IMR-90 (cell line): ENCODE results near the gene ATP8B2.

Experiments
- BHLHE40 ChIP-seq: fragments of 150-350 bp; IDR thresholded peaks from 2 replicates; pipeline ENCODE4 v1.6.1; 2016; ENCODE audit warnings: mild to moderate bottlenecking, low read depth, low read length
- CEBPB ChIP-seq: IDR thresholded peaks from 2 replicates; pipeline ENCODE4 v1.6.1; 2012; ENCODE audit warnings: low read depth, low read length, improper control_type of control experiment
- CHD1 ChIP-seq: IDR thresholded peaks from 2 replicates; pipeline ENCODE4 v1.6.1; 2012; ENCODE audit warnings: low read depth, low read length, improper control_type of control experiment
- CTCF ChIP-seq: conservative IDR thresholded peaks from 2 replicates; pipeline ENCODE4 v1.5.1; 2012; ENCODE audit warnings: mild to moderate bottlenecking, low read depth, low read length, improper control_type of control experiment
- FOS ChIP-seq: fragments of 150-350 bp; IDR thresholded peaks from 2 replicates; pipeline ENCODE4 v1.6.1; 2016; ENCODE audit warnings: low read depth, low read length
- MXI1 ChIP-seq: IDR thresholded peaks from 2 replicates; pipeline ENCODE4 v1.6.1; 2012; ENCODE audit warnings: low read depth, mild to moderate bottlenecking, low read length, moderate library complexity, borderline replicate concordance
- POLR2A ChIP-seq: IDR thresholded peaks from 2 replicates; pipeline ENCODE4 v1.6.1; 2012; ENCODE audit warnings: mild to moderate bottlenecking, low read depth, low read length
- RAD21 ChIP-seq: IDR thresholded peaks from 2 replicates; pipeline ENCODE4 v1.6.1; 2012; ENCODE audit warnings: low read length, improper control_type of control experiment
- RFX5 ChIP-seq: IDR thresholded peaks from 2 replicates; pipeline ENCODE4 v1.8.0; 2012; ENCODE audit warnings: low read depth, mild to moderate bottlenecking, low read length, moderate library complexity
- USF2 ChIP-seq: fragments of 150-350 bp; IDR thresholded peaks from 2 replicates; pipeline ENCODE4 v1.6.1; 2017; ENCODE audit warnings: mild to moderate bottlenecking, antibody characterized with exemption, low read length, low read depth

GRCh38 chr1:154348429-154349076 lies 23.2 kb downstream of the ATP8B2 start:
- no peak for TF ChIP-seq RFX5
- no peak for TF ChIP-seq CTCF
- no peak for TF ChIP-seq POLR2A
- TF ChIP-seq MXI1, result no peak
- TF ChIP-seq RAD21, result no peak
- TF ChIP-seq CEBPB, result no peak
- no peak for TF ChIP-seq BHLHE40
- TF ChIP-seq USF2, result no peak
- TF ChIP-seq FOS, result no peak
- TF ChIP-seq CHD1, result no peak
